ENCODE data around the gene MGST2. TPM values are rescaled to one million over a fixed set of nuclear protein-coding genes. Genes with fewer than 3 reads are reported as not detected.
"Not testable (repeated sequence)": the region's sequence is repeated elsewhere in the genome, so short reads cannot be mapped to it uniquely, and the experiment has no call there.

MGST2 gene
- total RNA-seq, 2 donors from 2014 or later = 29.2 to 32.0 TPM

DNA sequence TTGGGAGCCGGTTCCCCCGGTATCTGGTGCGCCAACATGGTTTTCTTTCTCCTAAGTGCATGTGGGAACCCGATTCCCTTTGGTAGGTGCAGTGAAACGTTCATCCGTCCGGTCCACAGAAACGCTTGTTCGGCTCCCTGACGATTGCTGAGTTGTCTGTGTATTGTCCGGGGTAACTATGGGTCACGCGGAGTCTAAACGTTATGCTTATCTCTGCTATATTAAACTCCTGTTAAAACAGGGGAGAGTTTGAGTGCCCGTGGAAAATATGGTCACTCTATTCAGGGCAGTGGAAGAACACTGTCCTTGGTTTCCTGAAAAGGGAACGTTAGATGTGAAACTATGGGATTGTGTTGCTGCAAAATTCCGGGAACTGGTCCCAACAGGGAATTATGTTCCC is 32.4 kb upstream of the MGST2 start:
- H3K9me3 Mint-ChIP-seq = peaks cover 5% of the 10 kb centered on the region
- peaks cover 31% of the 10 kb centered on the region for H3K27me3 Mint-ChIP-seq
- no peak for ATAC-seq (replicated peaks)
- no peaks in the 10 kb centered on the region for H3K36me3 Mint-ChIP-seq (ENCODE audit: low read depth)
- no peaks in the 10 kb centered on the region for H3K4me1 Mint-ChIP-seq
- H3K27ac Mint-ChIP-seq = no peak overlapping the region
- H3K4me3 Mint-ChIP-seq = no peak overlapping the region

DNA sequence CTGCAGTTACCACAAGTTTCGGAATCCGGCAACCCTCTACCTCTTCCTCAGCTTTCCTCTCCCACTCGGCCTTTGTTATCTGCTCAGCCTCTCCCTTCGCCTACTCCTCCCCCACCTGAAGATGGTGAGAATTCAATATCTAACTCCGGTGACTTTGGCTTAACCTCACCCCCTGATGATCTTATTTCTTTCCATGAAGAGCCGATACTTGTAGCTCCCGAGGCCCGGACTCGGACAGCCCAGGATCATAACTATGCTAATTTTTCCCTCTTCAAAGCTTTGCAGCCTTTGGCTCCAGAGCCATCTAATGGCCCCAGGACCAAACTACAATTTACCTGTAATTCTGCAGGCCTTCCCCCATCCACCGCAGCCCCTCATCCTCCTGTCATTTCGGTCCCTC is 32.0 kb upstream of the MGST2 start:
- no peak for ATAC-seq (replicated peaks)
- Mint-ChIP-seq H3K27ac (no peak overlapping the region), H3K4me1 (no peaks in the 10 kb centered on the region), H3K36me3 (ENCODE audit: low read depth) (no peaks in the 10 kb centered on the region), H3K27me3 (peaks cover 31% of the 10 kb centered on the region), H3K9me3 (peaks cover 6% of the 10 kb centered on the region), H3K4me3 (no peak overlapping the region)

DNA sequence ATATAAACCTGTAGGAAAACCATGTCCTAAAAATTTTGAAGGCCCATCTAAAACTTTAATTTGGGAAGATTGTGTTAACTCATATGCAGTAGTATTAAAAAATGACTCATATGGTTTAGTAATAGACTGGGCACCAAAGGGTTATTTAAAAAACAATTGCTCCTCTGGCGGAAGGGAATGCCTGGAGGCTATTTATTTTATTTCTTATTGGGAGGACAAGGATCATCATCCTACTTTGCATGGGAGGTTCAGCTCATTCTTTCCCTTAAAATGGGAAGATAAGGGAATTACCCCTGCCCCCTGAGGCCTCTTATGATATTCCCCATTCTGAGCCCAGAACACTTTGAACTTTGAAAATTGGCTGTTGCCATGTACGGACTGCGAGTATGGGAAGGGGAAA is 29.7 kb upstream of the MGST2 start:
- ATAC-seq (replicated peaks) = no peak
- Mint-ChIP-seq H3K4me3 (no peak overlapping the region), H3K9me3 (peaks cover 16% of the 10 kb centered on the region), H3K36me3 (ENCODE audit: low read depth) (no peaks in the 10 kb centered on the region), H3K4me1 (no peaks in the 10 kb centered on the region), H3K27me3 (peaks cover 31% of the 10 kb centered on the region), H3K27ac (no peak overlapping the region)

DNA sequence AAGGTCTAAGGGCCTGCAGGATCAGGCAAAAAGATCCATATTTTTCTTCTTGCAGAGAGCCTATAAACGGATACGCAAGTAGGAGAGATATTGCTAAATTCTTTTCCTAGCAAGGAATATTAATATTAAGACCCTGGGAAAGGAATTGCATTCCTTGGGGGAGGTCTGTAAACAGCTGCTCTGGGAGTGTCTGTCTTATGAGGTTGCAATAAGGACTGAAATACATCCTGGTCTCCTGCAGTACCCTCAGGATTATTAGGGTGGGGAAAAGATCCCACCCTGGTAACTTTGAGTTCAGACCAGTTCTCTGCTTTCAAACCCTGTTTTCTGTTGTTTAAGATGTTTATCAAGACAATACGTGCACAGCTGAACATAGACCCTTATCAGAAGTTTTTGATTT is 27.3 kb upstream of the MGST2 start:
- H3K36me3 Mint-ChIP-seq (ENCODE audit: low read depth); ATAC-seq (replicated peaks); H3K4me3 Mint-ChIP-seq; H3K4me1 Mint-ChIP-seq; H3K27ac Mint-ChIP-seq: not testable (repeated sequence)
- peaks cover 23% of the 10 kb centered on the region for H3K27me3 Mint-ChIP-seq
- H3K9me3 Mint-ChIP-seq = peaks cover 16% of the 10 kb centered on the region

DNA sequence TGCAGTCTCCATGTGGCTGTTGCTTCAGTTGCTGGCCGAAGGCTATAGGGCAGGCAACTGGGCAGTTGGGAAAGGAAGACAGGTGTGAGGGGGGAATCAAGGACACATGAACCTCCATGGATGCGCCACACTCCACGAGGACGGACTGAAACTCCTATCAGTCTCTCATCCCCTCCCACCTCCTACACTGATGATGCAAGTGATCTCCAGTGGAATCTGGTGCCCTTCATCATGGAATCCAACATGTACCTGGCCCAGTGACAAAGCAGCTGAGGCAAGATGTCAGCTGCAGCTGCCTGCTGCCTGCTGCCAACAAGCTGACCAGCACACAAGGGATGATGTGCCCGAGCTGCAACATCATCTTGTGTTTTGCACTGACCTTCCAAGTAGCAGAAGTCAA is 26.0 kb upstream of the MGST2 start:
- no peaks in the 10 kb centered on the region for H3K36me3 Mint-ChIP-seq (ENCODE audit: low read depth)
- H3K9me3 Mint-ChIP-seq = peaks cover 16% of the 10 kb centered on the region
- no peak overlapping the region for H3K4me3 Mint-ChIP-seq
- H3K4me1 Mint-ChIP-seq = no peaks in the 10 kb centered on the region
- ATAC-seq (replicated peaks) = no peak
- H3K27me3 Mint-ChIP-seq = peaks cover 15% of the 10 kb centered on the region
- H3K27ac Mint-ChIP-seq = no peak overlapping the region

DNA sequence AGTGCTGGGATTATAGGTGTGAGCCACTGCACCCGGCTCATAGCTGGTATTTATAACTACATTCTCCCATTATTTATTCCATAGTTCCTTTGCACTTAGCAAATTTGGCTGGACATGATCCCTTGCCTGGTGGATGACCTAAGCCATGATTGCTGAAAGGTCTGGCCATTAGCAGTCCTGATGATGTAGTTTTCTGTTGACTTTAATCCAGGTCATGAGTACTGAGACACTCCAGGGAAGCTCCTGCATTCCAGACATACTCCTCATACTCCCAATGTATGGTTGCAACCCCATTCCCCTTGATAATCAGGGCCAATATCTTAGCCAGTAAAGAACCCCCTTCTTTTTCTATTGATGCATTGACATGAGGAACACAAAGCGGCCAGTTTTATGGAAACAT is 24.4 kb upstream of the MGST2 start:
- no peak overlapping the region for H3K27ac Mint-ChIP-seq

DNA sequence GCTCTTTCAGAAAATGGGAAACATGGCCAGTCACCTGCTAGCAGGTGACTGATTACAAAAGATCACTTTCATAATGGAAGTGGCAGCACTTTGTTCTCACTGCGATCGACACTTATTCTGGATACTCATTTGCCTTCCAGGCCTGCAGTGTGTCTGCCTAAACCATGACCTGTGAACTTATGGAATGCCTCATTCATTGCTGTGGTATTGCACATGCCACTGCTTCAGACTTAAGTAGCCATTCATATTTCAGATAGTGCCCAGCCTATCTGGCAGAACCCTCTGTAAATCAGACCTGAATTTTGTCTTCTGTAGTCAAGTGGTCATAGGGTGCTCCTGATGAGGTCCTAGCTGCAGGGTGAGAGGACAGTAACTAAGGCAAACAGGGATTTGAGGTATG is 23.3 kb upstream of the MGST2 start:
- Mint-ChIP-seq H3K27me3 (peaks cover 4% of the 10 kb centered on the region), H3K36me3 (ENCODE audit: low read depth) (no peaks in the 10 kb centered on the region), H3K4me3 (no peak overlapping the region), H3K4me1 (no peaks in the 10 kb centered on the region), H3K27ac (no peak overlapping the region), H3K9me3 (peaks cover 15% of the 10 kb centered on the region)
- no peak for ATAC-seq (replicated peaks)

More for the DNA sequence above, 24.4 kb upstream of the MGST2 start:
- Mint-ChIP-seq H3K36me3 (ENCODE audit: low read depth) (no peaks in the 10 kb centered on the region), H3K4me1 (no peaks in the 10 kb centered on the region), H3K4me3 (no peak overlapping the region), H3K9me3 (peaks cover 16% of the 10 kb centered on the region), H3K27me3 (peaks cover 7% of the 10 kb centered on the region)
- no peak for ATAC-seq (replicated peaks)

DNA sequence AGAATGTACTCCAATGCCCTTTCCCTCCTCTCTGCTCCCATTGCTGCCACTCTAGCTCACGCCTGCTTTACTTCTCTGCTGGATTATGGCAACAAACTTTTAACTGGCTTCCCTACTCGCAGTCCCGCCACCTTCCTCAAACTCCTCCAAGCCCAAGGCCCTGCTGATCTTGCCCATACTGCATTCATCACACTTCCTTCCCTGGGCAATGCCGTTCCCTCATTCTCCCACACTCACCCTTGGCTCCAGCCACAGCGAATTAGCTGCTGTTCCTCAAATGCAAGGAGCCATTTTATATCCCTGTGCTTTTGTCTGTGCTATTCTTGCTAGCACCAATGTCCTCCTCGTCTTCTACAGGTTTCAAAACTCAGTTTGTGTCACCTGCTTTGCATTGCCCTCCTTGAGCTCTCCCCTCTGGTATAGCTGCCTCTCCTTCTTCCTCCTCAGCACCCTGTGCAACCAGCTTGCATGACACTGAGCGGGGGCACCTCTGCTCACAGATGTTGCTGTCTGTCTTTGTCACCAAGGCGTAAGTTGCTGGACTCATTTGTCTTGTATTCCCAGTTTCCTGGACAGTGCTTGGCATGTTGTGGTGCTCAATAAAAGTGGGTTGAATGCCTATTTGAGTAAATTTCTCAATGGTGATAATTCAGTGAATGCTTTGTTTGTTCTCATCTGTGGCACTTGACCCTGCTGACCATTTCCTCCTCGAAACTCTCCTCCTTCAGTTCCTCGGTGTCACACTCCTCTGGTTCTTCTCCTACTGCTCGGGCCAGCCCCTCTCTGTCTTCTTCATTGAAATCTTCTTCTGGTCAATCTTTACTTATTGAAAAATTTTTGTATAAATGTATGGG is 22.4 kb upstream of the MGST2 start:
- H3K27me3 Mint-ChIP-seq = peaks cover 4% of the 10 kb centered on the region
- peaks cover 11% of the 10 kb centered on the region for H3K9me3 Mint-ChIP-seq
- ATAC-seq (replicated peaks) = no peak
- no peaks in the 10 kb centered on the region for H3K4me1 Mint-ChIP-seq
- H3K27ac Mint-ChIP-seq = no peak overlapping the region
- H3K36me3 Mint-ChIP-seq (ENCODE audit: low read depth) = no peaks in the 10 kb centered on the region
- H3K4me3 Mint-ChIP-seq = no peak overlapping the region

DNA sequence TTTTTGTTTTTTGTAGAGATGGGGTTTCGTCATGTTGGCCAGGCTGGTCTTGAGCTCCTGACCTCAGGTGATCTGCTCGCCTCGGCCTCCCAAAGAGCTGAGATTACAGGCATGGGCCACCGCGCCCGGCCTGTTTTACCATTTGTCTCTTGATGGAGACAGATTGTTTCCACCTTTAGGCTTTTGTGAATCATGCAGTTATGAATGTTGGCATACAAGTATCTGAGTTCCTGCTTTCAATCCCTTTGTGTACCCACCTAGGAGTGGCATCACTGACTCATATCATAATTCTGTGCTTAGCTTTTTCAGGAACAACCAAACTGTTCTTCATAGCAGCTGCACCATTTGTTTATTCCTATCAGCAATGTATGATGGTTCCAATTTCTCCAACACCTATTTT is 20.2 kb upstream of the MGST2 start:
- Mint-ChIP-seq H3K27ac (no peak overlapping the region), H3K27me3 (no peaks in the 10 kb centered on the region), H3K4me1 (no peaks in the 10 kb centered on the region), H3K4me3 (no peak overlapping the region), H3K9me3 (no peaks in the 10 kb centered on the region), H3K36me3 (ENCODE audit: low read depth) (no peaks in the 10 kb centered on the region)
- no peak for ATAC-seq (replicated peaks)

DNA sequence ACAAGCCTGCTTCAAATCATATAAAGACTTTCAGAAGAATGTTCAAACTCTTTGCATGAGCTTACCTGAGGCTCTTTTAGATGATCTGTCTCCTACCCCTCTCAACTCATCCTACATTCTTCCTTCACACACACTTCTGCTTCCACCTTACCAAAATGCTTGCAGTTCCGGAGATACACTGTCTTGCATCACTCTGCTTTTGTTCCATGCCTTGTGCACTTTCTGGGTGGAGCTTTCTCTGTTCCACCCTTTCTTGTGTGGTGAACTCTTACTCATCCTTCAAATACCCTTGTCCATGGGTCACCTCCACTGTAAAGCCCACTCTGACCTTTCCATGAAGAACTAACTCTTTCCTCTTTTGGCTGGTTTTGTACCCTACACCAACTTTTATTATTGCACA is 18.4 kb upstream of the MGST2 start:
- Mint-ChIP-seq H3K27ac (no peak overlapping the region), H3K9me3 (no peaks in the 10 kb centered on the region), H3K27me3 (no peaks in the 10 kb centered on the region)

DNA sequence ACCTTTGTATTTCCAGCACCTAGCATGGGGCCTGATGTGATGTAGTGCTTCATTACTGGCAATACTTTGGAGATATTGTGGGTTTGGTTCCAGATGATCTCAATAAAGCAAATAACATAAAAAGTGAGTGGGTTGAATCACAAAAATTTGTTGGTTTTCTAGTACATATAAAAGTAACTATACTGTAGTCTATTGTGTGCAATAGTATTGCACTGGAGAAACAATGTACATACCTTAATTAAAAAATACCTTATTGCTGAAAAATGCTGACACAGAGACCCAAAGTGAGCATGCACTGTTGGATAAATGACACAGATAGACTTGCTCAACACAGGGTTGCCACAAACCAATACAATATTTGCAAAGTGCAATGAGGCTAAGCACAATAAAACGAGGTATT is 17.7 kb upstream of the MGST2 start:
- no peak for ATAC-seq (replicated peaks)
- peaks cover 6% of the 10 kb centered on the region for H3K4me1 Mint-ChIP-seq
- no peaks in the 10 kb centered on the region for H3K9me3 Mint-ChIP-seq
- H3K27me3 Mint-ChIP-seq = no peaks in the 10 kb centered on the region
- H3K36me3 Mint-ChIP-seq (ENCODE audit: low read depth) = no peaks in the 10 kb centered on the region
- no peak overlapping the region for H3K4me3 Mint-ChIP-seq
- no peak overlapping the region for H3K27ac Mint-ChIP-seq

More for the DNA sequence above, 18.4 kb upstream of the MGST2 start:
- Mint-ChIP-seq H3K4me1 (peaks cover 6% of the 10 kb centered on the region), H3K36me3 (ENCODE audit: low read depth) (no peaks in the 10 kb centered on the region), H3K4me3 (no peak overlapping the region)
- no peak for ATAC-seq (replicated peaks)

DNA sequence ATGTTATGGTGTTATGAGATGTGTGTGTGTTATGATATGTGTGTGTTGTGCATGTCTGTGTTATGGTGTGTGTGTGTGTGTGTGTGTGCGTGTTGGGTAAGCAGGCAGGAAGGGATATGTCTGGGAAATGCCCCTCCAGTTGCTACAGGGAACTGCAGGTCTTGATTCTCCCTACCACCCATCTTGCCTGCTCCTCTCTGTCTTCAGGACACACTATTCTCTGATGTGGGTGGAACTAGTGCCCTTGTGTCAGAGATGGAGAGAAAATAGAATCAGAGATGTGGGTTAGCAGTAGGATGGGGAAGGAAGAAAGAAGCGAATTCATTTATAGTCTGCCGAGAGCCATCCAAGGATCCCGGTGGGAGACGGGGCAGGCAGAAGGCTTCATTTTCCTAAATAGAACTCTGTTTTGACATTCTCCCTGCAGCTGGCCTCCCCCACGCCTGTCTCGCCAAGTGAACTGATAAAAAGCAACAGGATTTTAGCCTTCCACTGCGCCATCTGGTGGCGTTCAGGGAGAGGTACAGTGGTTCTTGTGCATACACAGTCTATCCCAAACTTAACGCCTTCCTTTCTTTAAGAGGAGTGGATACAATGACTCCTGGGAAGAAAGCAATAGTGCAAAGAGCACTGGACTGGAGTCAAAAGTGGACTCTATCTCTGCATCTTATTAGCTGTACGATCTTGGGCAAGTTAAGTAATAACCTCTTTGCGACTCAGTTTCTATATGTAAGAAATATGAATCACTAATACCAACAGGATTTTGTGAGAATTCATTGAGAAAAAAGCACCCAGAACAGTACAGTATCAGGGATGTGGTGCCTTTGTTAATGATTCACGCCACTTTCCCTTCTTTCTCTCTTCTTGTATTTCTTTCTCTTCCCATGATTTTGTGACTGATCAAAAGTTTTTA is 14.1 kb upstream of the MGST2 start:
- no peaks in the 10 kb centered on the region for H3K9me3 Mint-ChIP-seq
- H3K27ac Mint-ChIP-seq = no peak overlapping the region
- H3K4me3 Mint-ChIP-seq = peak overlapping the region; percentile 17
- no peaks in the 10 kb centered on the region for H3K36me3 Mint-ChIP-seq (ENCODE audit: low read depth)
- peak; percentile 84 for ATAC-seq (replicated peaks)
- H3K4me1 Mint-ChIP-seq = peaks cover 6% of the 10 kb centered on the region
- H3K27me3 Mint-ChIP-seq = no peaks in the 10 kb centered on the region

DNA sequence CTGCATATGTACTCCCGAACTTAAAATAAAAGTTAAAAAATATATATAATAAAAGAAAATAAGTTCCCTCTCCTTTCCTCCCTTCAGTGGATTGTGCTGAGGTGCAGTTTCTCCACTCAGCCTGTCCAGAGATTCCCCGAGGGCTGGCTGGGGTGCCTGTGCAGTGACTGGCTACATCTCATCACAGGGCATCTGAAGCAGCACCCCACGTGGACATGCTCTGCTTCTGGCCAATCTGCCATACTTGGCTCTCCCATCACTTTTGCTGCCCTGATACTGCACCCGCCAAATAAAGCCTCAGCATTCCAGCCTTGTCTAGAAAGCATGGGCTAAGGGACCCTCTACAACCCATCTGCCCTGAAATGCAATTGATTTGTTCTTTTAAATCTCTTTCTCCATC is 11.1 kb upstream of the MGST2 start:
- no peak overlapping the region for H3K4me3 Mint-ChIP-seq
- H3K9me3 Mint-ChIP-seq = no peaks in the 10 kb centered on the region
- H3K4me1 Mint-ChIP-seq = peaks cover 26% of the 10 kb centered on the region
- no peak for ATAC-seq (replicated peaks)
- H3K27me3 Mint-ChIP-seq = no peaks in the 10 kb centered on the region
- peak overlapping the region; percentile 56 for H3K27ac Mint-ChIP-seq
- H3K36me3 Mint-ChIP-seq (ENCODE audit: low read depth) = no peaks in the 10 kb centered on the region

DNA sequence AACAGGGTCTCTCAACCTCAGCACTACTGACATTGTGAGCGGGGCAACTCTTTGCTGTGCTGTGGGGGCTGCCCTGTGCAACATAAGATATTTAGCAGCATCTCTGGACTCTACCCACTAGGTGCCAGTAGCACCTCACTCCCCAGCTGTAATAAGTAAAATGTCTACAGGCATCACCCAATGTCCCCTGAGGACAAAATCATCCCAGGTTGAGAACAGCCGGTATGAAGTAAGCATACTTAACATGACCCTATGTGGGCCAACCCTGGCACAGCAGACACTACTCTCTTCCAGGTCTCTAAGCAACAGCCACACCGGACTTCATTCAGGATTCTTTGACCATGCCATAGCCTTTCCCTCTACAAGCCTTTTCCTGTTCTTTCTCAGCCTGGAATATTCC is 10.5 kb upstream of the MGST2 start:
- no peaks in the 10 kb centered on the region for H3K27me3 Mint-ChIP-seq
- H3K4me3 Mint-ChIP-seq = no peak overlapping the region

More for the DNA sequence above, 10.5 kb upstream of the MGST2 start:
- H3K36me3 Mint-ChIP-seq (ENCODE audit: low read depth) = no peaks in the 10 kb centered on the region
- H3K27ac Mint-ChIP-seq = peak overlapping the region; percentile 56
- H3K4me1 Mint-ChIP-seq = peaks cover 26% of the 10 kb centered on the region
- ATAC-seq (replicated peaks) = no peak
- H3K9me3 Mint-ChIP-seq = no peaks in the 10 kb centered on the region

Measured in activated T-helper 17 cell treated with anti-CD3 and anti-CD28 coated beads, Interleukin-2, amount 50 U/mL, for 72 hours (primary cell).